CD14-positive monocyte (primary cell): ENCODE data around the gene SOHLH1. TPM values are rescaled to one million over a fixed set of nuclear protein-coding genes. Genes with fewer than 3 reads are reported as not detected.

Source experiments
- DNase-seq, 3 donors: peaks; one replicate each; pipeline ENCODE4 v3.0.0-alpha.2; 2011 to 2022
- H2AFZ ChIP-seq: 2 replicates; pipeline ENCODE4 v1.6.0; 2012; ENCODE audit warnings: mild to moderate bottlenecking, low read depth, low read length, inconsistent platforms; ENCODE audit not compliant: insufficient read depth, poor library complexity, severe bottlenecking
- H3K27ac ChIP-seq, 2 donors: 1 replicate in 1 of 2; 2 replicates in 1 of 2; pipeline ENCODE4 v1.5.1; 2012 to 2013; ENCODE audit warnings: low read length in 2 of 2, control low read depth in 1 of 2, inconsistent platforms in 1 of 2, low read depth in 1 of 2, mild to moderate bottlenecking in 1 of 2
- H3K27me3 ChIP-seq, 2 donors: one replicate each; pipeline versions ENCODE4 v1.6.0 to v1.6.1; 2011 to 2013; ENCODE audit warnings: low read length in 2 of 2; ENCODE audit not compliant: control insufficient read depth in 2 of 2, insufficient read depth in 2 of 2
- H3K36me3 ChIP-seq, 2 donors: replicated peaks in 1 of 2; 1 replicate in 1 of 2; 2 replicates in 1 of 2; pipeline versions ENCODE4 v1.5.1 to v1.6.1; 2012 to 2013; ENCODE audit warnings: low read length in 2 of 2, control low read depth in 1 of 2, inconsistent platforms in 1 of 2, mild to moderate bottlenecking in 1 of 2; ENCODE audit not compliant: insufficient read depth in 2 of 2, control insufficient read depth in 1 of 2
- H3K4me1 ChIP-seq, 2 donors: 1 replicate in 1 of 2; 2 replicates in 1 of 2; pipeline versions ENCODE4 v1.5.1 to v1.6.1; 2012 to 2013; ENCODE audit warnings: low read length in 2 of 2, control low read depth in 1 of 2, inconsistent platforms in 1 of 2, mild to moderate bottlenecking in 1 of 2, moderate library complexity in 1 of 2; ENCODE audit not compliant: insufficient read depth in 2 of 2, control insufficient read depth in 1 of 2
- H3K4me2 ChIP-seq: replicated peaks from 2 replicates; pipeline ENCODE3; 2012; ENCODE audit warnings: low read length, moderate library complexity, mild to moderate bottlenecking; ENCODE audit not compliant: poor library complexity, severe bottlenecking; ENCODE audit errors: extremely low read depth
- H3K4me3 ChIP-seq, 3 experiments: fragments of 200-600 bp in 1 of 3; sonication (generic) in 1 of 3; replicated peaks in 1 of 3; 1 replicate in 2 of 3; 2 replicates in 1 of 3; pipeline ENCODE4 v1.5.1; 2011 to 2013; ENCODE audit warnings: low read length in 3 of 3, mild to moderate bottlenecking in 3 of 3, control low read depth in 2 of 3, low read depth in 2 of 3, inconsistent platforms in 1 of 3, moderate library complexity in 1 of 3
- H3K79me2 ChIP-seq: 2 replicates; pipeline ENCODE4 v1.6.0; 2012; ENCODE audit warnings: mild to moderate bottlenecking, control low read depth, inconsistent platforms, low read length, moderate library complexity; ENCODE audit not compliant: insufficient read depth
- H3K9ac ChIP-seq: 2 replicates; pipeline ENCODE4 v1.6.0; 2017; ENCODE audit warnings: low read length, mild to moderate bottlenecking; ENCODE audit not compliant: insufficient read depth, poor library complexity, severe bottlenecking
- H3K9me3 ChIP-seq, 2 donors: replicated peaks in 1 of 2; 1 replicate in 1 of 2; 2 replicates in 1 of 2; pipeline versions ENCODE4 v1.5.1 to v1.6.1; 2012 to 2013; ENCODE audit warnings: low read length in 2 of 2, control low read depth in 1 of 2; ENCODE audit not compliant: control insufficient read depth in 1 of 2, insufficient read depth in 1 of 2
- H4K20me1 ChIP-seq: 2 replicates; pipeline ENCODE4 v1.6.0; 2012; ENCODE audit warnings: mild to moderate bottlenecking, low read length, control low read depth, moderate library complexity; ENCODE audit not compliant: insufficient read depth
- H3K27ac Mint-ChIP-seq, 7 donors: one replicate each; pipeline ENCODE4 v1.8.0; 2020; ENCODE audit warnings: mild to moderate bottlenecking in 7 of 7, mixed read lengths in 7 of 7, moderate library complexity in 6 of 7, inconsistent platforms in 2 of 7
- H3K27me3 Mint-ChIP-seq, 3 donors: one replicate each; pipeline ENCODE4 v1.8.0; 2021 to 2022; ENCODE audit warnings: low read depth in 3 of 3, mild to moderate bottlenecking in 3 of 3, mixed read lengths in 3 of 3, moderate library complexity in 3 of 3, inconsistent platforms in 1 of 3
- H3K36me3 Mint-ChIP-seq, 2 donors: one replicate each; pipeline ENCODE4 v1.8.0; 2020; ENCODE audit warnings: mixed read lengths in 2 of 2, inconsistent platforms in 1 of 2, mild to moderate bottlenecking in 1 of 2
- H3K4me1 Mint-ChIP-seq: one replicate; pipeline ENCODE4 v1.8.0; 2020; ENCODE audit warnings: mild to moderate bottlenecking, mixed read lengths
- H3K4me3 Mint-ChIP-seq, 2 donors: one replicate each; pipeline ENCODE4 v1.8.0; 2020; ENCODE audit warnings: mild to moderate bottlenecking in 2 of 2, mixed read lengths in 2 of 2, moderate library complexity in 1 of 2
- H3K9me3 Mint-ChIP-seq, 7 donors: one replicate each; pipeline ENCODE4 v1.8.0; 2020 to 2022; ENCODE audit warnings: mixed read lengths in 7 of 7, mild to moderate bottlenecking in 6 of 7, moderate library complexity in 6 of 7, inconsistent platforms in 2 of 7
- WGBS: methylation state at CpG from one replicate; pipeline ENCODE4 v1.1.5; 2013; ENCODE audit warnings: missing lambda C conversion rate; ENCODE audit not compliant: insufficient coverage; 5-methylcytosine and 5-hydroxymethylcytosine counted together
- intact Hi-C, 2 donors: fragments of 100-400 bp; cut with micrococcal nuclease; formaldehyde crosslinking; loops; one replicate each; pipeline versions ENCODE4 v1.15.0 to v1.15.1; 2023
- polyA plus RNA-seq, 3 donors: library from polyadenylated mRNA; depleted of rRNA in 1 of 3; unstranded in 2 of 3; stranded (reverse) in 1 of 3; fragments of 300-500 nt in 2 of 3; fragments of >200 nt in 1 of 3; fragmentation: Illumina TruSeq in 2 of 3; gene quantifications; 1 replicate in 2 of 3; 2 replicates in 1 of 3; pipeline ENCODE4 v1.2.3, GENCODE V29; 2012 to 2021
- TF ChIP-seq, protein P1 (sequence below): fragments of 200-600 bp; IDR thresholded peaks from one replicate; pipeline ENCODE4 v1.8.0; 2022; ENCODE audit warnings: antibody characterized with exemption, mild to moderate bottlenecking

SOHLH1 gene
- polyA plus RNA-seq, 3 donors = not detected

DNA sequence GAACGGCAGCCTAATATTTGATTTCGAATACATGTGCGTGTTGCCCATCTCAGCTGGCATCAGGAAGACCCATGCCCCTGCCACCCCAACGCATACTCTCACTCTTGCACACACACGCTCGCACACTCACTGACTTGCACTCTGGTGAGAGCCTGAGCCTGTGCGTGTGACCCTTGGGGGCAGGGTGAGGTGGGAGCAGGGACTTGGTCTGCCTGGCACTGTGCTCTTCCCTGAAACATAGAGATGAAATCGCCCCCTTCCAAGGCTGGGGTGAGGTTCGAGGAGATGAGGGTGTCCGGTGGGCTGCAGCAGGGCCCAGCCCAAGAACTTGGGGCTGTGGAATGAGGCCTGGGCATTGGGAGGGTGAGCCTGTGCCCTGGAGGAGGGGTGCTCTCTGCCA lies 35.0 kb downstream of the SOHLH1 start:
- Histone ChIP-seq H3K4me2 (no peak overlapping the region), H3K9ac (no peak overlapping the region), H4K20me1 (no peaks in the 10 kb centered on the region), H3K4me3 (no peak overlapping the region), H3K4me1 (no peaks in the 10 kb centered on the region), H3K79me2 (no peaks in the 10 kb centered on the region), H2AFZ (no peak overlapping the region), H3K36me3 (no peaks in the 10 kb centered on the region), H3K9me3 (no peaks in the 10 kb centered on the region), H3K27me3 (no peaks in the 10 kb centered on the region), H3K27ac (no peak overlapping the region)
- TF ChIP-seq, protein P1, sequence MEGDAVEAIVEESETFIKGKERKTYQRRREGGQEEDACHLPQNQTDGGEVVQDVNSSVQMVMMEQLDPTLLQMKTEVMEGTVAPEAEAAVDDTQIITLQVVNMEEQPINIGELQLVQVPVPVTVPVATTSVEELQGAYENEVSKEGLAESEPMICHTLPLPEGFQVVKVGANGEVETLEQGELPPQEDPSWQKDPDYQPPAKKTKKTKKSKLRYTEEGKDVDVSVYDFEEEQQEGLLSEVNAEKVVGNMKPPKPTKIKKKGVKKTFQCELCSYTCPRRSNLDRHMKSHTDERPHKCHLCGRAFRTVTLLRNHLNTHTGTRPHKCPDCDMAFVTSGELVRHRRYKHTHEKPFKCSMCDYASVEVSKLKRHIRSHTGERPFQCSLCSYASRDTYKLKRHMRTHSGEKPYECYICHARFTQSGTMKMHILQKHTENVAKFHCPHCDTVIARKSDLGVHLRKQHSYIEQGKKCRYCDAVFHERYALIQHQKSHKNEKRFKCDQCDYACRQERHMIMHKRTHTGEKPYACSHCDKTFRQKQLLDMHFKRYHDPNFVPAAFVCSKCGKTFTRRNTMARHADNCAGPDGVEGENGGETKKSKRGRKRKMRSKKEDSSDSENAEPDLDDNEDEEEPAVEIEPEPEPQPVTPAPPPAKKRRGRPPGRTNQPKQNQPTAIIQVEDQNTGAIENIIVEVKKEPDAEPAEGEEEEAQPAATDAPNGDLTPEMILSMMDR = no peak
- no peak for DNase-seq
- Mint-ChIP-seq H3K4me3 (no peak overlapping the region), H3K27ac (peak overlapping the region in 1 of 7 donors; percentile 10), H3K4me1 (no peaks in the 10 kb centered on the region), H3K9me3 (peaks cover 0 to 6% (median 2%) of the 10 kb centered on the region in 7 donors), H3K36me3 (no peaks in the 10 kb centered on the region), H3K27me3 (peaks cover 2 to 8% (median 6%) of the 10 kb centered on the region in 3 donors)
- 91% methylated on average over 6 of the region's 10 CpGs for WGBS
- intact Hi-C loops = no loop called here

DNA sequence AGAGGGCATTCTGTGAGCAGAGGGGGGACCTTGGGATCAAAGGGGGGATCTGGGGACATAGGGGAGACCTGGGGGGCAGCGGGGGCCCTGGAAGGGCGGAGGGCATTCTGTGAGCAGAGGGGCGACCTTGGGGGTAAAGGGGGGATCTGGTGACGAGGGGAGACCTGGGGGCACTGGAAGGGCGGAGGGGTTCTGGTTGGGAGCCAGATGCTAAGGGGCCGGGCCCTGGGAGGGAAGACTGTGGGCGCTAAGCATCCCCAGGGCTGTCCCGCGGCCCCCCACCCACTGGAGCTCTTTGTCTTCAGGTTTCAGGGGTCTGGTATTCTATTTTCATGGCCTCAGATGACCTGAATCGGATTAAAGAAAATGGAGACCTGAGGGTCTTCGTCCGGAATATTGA lies 35.4 kb downstream of the SOHLH1 start:
- no peak overlapping the region for H3K4me3 Mint-ChIP-seq
- intact Hi-C loops = no loop called here

More for the DNA sequence above, 35.4 kb downstream of the SOHLH1 start:
- no peak for DNase-seq
- H3K36me3 ChIP-seq = no peaks in the 10 kb centered on the region
- Mint-ChIP-seq H3K36me3 (no peaks in the 10 kb centered on the region), H3K27ac (no peak overlapping the region), H3K9me3 (peaks cover 0 to 2% (median 0%) of the 10 kb centered on the region in 7 donors), H3K27me3 (peaks cover 2 to 8% (median 3%) of the 10 kb centered on the region in 3 donors), H3K4me1 (no peaks in the 10 kb centered on the region)
- H3K79me2 ChIP-seq = no peaks in the 10 kb centered on the region
- no peak overlapping the region for H3K9ac ChIP-seq
- H4K20me1 ChIP-seq = no peaks in the 10 kb centered on the region
- H3K9me3 ChIP-seq = no peaks in the 10 kb centered on the region
- no peaks in the 10 kb centered on the region for H3K27me3 ChIP-seq
- H3K4me3 ChIP-seq = no peak overlapping the region
- no peak overlapping the region for H3K27ac ChIP-seq
- H3K4me1 ChIP-seq = no peaks in the 10 kb centered on the region
- H3K4me2 ChIP-seq = no peak overlapping the region
- H2AFZ ChIP-seq = no peak overlapping the region
- TF ChIP-seq, protein P1 = no peak
- WGBS = 99% methylated on average over 12 of the region's 12 CpGs
